Renal cortex interstitium (tissue), 11 donors: ENCODE measurements around the gene TRAPPC6A. TPM values are rescaled to one million over a fixed set of nuclear protein-coding genes. Genes with fewer than 3 reads are reported as not detected.
"Not testable (repeated sequence)": the region's sequence is repeated elsewhere in the genome, so short reads cannot be mapped to it uniquely, and the experiment has no call there.

Source experiments
- DNase-seq, 11 donors: peaks; one replicate each; pipeline ENCODE4 v3.0.0-alpha.2; 2013; ENCODE audit warnings: low read depth in 9 of 11, low spot score in 4 of 11; ENCODE audit errors: extremely low read depth in 1 of 11
- polyA plus RNA-seq, 3 donors: library from polyadenylated mRNA; unstranded; fragments of 120-200 nt; gene quantifications; one replicate each; pipeline ENCODE4 v1.2.1, GENCODE V29; 2013; ENCODE audit not compliant: insufficient read length in 3 of 3

Gene TRAPPC6A
- polyA plus RNA-seq, 3 donors: 29.4 to 46.9 (median 44.5) TPM

GRCh38 chr19:45125975-45126493, 52.0 kb downstream of the TRAPPC6A start:
- DNase-seq: peak in 4 of 11 donors; percentile 37 to 54 (median 50)

GRCh38 chr19:45125360-45125759, 52.7 kb downstream of the TRAPPC6A start:
- DNase-seq: no peak

GRCh38 chr19:45124021-45124420, 54.0 kb downstream of the TRAPPC6A start:
- DNase-seq: no peak

- DNase-seq: peak in 3 of 11 donors; percentile 31 to 43 (median 42)
Observed at GRCh38 chr19:45123440-45123850, 54.6 kb downstream of the TRAPPC6A start.

GRCh38 chr19:45122832-45123231, 55.2 kb downstream of the TRAPPC6A start:
- DNase-seq: no peak

- DNase-seq: no peak
Observed at GRCh38 chr19:45121827-45122345, 56.2 kb downstream of the TRAPPC6A start.

- no peak for DNase-seq
Observed at GRCh38 chr19:45119582-45119981, 58.5 kb downstream of the TRAPPC6A start.

GRCh38 chr19:45118591-45119355, 59.3 kb downstream of the TRAPPC6A start:
- not testable (repeated sequence) for DNase-seq

GRCh38 chr19:45118106-45118505, 59.9 kb downstream of the TRAPPC6A start:
- DNase-seq: no peak

GRCh38 chr19:45117671-45118070, 60.4 kb downstream of the TRAPPC6A start:
- no peak for DNase-seq

- no peak for DNase-seq
Observed at GRCh38 chr19:45117167-45117594, 60.9 kb downstream of the TRAPPC6A start.

GRCh38 chr19:45115809-45116615, 62.0 kb downstream of the TRAPPC6A start:
- no peak for DNase-seq

GRCh38 chr19:45114116-45114515, 63.9 kb downstream of the TRAPPC6A start:
- DNase-seq: no peak

GRCh38 chr19:45113628-45114027, 64.4 kb downstream of the TRAPPC6A start:
- no peak for DNase-seq

Other genes starting within 250 kb of the TRAPPC6A start
- not detected for gene APOC4, start 236.0 kb downstream of the TRAPPC6A start, polyA plus RNA-seq
- 10 to 100 TPM; 13.6 to 16.6 (median 13.7) TPM for gene APOC2, start 232.2 kb downstream of the TRAPPC6A start, polyA plus RNA-seq
- gene CLPTM1, start 222.9 kb downstream of the TRAPPC6A start, polyA plus RNA-seq: 100 to 1,000 TPM; 113 to 136 (median 125) TPM
- gene RELB, start 176.8 kb downstream of the TRAPPC6A start, polyA plus RNA-seq: 1 to 10 TPM; 4.0 to 7.8 (median 6.2) TPM
- gene CLASRP, start 139.2 kb downstream of the TRAPPC6A start, polyA plus RNA-seq: 10 to 100 TPM; 65.0 to 86.5 (median 69.1) TPM
- 1 to 10 TPM in 2 of 3 donors, under 1 TPM in 1; 0.76 to 2.6 (median 1.4) TPM for gene ZNF296, start 101.8 kb downstream of the TRAPPC6A start, polyA plus RNA-seq
- gene GEMIN7, start 99.0 kb downstream of the TRAPPC6A start, polyA plus RNA-seq: 10 to 100 TPM; 17.8 to 25.9 (median 22.6) TPM
- 10 to 100 TPM; 23.3 to 39.5 (median 32.4) TPM for gene PPP1R37, start 85.1 kb downstream of the TRAPPC6A start, polyA plus RNA-seq
- under 1 TPM; 0.09 to 0.38 (median 0.13) TPM for gene NKPD1, start 17.3 kb downstream of the TRAPPC6A start, polyA plus RNA-seq
- 10 to 100 TPM in 2 of 3 donors, 1 to 10 TPM in 1; 9.1 to 10.5 (median 10.4) TPM for gene BLOC1S3, start 547 bp upstream of the TRAPPC6A start, polyA plus RNA-seq
- 10 to 100 TPM in 2 of 3 donors, 1 to 10 TPM in 1; 6.1 to 13.1 (median 12.3) TPM for gene EXOC3L2, start 67.2 kb upstream of the TRAPPC6A start, polyA plus RNA-seq
- gene MARK4, start 73.0 kb upstream of the TRAPPC6A start, polyA plus RNA-seq: 10 to 100 TPM; 39.0 to 43.3 (median 42.4) TPM
- 1 to 10 TPM in 1 of 3 donors, under 1 TPM in 2; 0.42 to 1.6 (median 0.50) TPM for gene CKM, start 144.6 kb upstream of the TRAPPC6A start, polyA plus RNA-seq
- gene KLC3, start 162.5 kb upstream of the TRAPPC6A start, polyA plus RNA-seq: 1 to 10 TPM; 1.3 to 2.4 (median 2.0) TPM
- 10 to 100 TPM; 33.5 to 36.9 (median 35.5) TPM for gene ERCC2, start 192.3 kb upstream of the TRAPPC6A start, polyA plus RNA-seq
- gene PPP1R13L, start 226.8 kb upstream of the TRAPPC6A start, polyA plus RNA-seq: 10 to 100 TPM in 1 of 3 donors, 1 to 10 TPM in 2; 6.1 to 14.7 (median 7.9) TPM
- gene POLR1G, start 228.4 kb upstream of the TRAPPC6A start, polyA plus RNA-seq: 1 to 10 TPM; 3.3 to 4.5 (median 4.3) TPM
- gene ERCC1, start 245.7 kb upstream of the TRAPPC6A start, polyA plus RNA-seq: 10 to 100 TPM; 75.1 to 90.2 (median 82.4) TPM